HG03280 (cell line): Measurements from ENCODE around the gene AATK.
A peak's percentile ranks its signal among the peaks of the same experiment; 100 is the strongest.

Source experiments
- ATAC-seq: cut with Tn5 transposase; IDR thresholded peaks from one replicate; pipeline ENCODE4 v1.9.1; 2021; ENCODE audit warnings: mild to moderate bottlenecking, moderate library complexity; ENCODE audit not compliant: unreplicated experiment

AATK gene

DNA sequence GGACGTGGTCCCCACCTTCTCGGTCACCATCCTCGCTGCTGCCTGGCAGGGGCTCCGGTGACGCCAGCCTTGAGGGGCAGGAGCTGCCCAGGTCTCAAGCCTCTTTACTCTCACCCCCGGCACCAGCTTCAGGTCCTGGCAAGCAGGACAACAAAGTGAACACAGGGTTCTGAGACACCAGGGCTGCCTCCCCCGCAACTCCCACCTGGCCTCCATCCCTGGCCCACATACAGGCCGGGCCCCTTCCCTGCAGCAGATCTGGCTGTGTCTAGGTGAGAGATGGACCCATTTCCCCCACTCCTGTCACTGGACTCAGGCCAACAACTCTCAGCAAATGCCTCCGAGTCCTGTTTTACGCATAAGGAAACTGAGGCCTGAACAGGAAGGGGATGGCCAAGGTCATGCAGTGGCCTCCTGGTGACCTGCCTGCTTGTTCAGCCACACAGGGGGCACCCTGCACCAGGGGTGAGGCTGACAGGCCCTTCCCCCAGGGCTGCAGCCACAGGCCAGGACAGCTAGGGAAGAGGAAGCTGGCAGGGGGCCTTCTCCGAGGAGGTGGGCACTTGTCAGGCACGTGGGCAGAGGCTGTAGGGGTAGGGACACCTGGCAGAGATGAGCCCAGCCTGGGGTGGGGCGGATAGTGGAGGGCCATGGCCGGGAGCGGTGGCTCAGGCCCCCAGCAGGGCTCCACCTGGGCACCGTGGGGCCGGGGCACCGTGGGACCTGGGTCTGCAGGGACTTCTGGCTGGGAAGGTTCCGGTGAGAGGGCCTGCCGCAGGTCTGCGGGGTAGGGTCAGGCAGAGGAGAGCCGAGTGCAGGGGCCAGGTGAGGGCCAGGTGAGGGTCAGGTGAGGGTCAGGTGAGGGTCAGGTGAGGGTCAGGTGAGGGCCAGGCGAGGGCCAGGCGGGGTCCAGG is 47.5 kb downstream of the AATK start:
- ATAC-seq, result no peak

DNA sequence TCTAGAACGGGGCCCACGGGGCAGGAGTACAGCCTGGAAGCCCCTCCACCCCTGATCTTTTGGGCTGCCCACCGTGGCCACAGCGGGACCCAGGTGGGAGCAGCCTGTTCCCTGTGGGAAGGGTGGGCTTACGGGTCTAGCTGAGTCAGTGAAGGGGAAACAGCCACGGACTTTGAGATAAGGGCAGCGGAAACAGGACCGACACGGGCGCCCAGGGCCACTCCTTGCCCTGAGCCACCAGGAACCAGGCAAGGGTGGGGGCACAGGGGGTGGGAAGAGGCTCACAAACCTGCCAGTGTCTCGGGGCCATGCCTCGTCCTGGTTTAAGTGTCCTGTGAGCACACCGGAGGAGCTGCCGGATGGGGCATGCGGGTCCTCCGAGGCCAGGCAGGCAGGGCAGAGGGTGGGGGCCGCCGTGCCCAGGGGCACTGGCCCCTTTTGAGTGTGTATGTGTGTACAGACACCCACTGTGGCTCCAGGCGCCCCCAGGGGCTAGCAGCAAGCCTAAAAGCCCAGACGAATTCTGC is 48.3 kb downstream of the AATK start:
- no peak for ATAC-seq

DNA sequence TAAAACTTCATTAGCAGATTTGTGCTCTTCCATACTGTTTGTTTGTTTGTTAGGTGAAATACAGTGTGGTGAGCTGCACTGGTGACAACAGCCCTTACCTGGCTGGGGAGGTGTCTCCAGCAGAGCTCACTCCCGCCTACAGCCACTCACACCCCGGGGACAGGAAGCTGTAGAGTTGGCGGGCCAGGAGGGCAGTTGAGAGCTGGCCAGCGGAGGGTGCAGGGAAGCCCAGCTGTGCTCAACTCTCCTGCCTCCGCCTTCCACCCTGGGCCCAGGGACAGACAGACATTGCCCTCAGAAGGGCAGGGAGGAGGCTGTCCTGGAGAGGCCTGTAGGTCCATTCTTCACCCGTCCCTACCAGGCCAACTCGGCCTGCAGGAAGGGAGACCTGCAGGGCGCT is 49.3 kb downstream of the AATK start:
- no peak for ATAC-seq

DNA sequence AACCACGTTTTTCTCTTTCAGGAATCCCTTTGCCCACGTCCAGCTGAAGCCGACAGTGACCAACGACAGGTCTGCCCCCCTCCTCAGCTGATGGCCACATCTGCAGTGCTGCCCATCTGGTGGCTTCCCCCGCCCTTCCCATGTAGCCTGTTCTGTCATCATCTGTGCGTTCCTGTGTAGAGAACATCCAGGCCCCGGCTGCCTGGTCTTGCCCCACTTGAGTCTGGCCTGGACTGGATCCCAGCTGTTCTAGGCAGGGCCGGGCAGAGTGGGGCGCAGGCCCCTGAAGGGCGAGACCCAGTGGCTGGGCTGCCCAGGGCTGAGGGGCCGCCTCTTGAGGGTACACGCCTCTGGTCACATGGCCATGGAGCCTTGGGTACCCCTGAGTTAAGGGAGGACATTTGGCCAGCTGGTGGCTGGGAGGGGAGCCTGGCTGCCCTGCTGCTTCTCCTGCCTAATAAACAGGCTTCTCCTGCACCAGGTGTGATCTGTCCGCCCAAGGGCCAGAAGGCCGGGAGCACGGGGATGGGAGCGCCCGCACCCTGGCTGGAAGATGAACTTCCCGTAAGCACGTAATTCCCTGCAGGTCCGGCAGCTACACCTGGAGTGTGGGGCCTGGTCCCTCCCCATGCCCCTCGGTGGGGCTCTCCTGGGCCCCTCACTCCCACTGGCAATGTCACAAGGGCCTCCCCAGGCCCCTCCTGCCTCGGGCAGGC is 50.1 kb downstream of the AATK start:
- no peak for ATAC-seq

DNA sequence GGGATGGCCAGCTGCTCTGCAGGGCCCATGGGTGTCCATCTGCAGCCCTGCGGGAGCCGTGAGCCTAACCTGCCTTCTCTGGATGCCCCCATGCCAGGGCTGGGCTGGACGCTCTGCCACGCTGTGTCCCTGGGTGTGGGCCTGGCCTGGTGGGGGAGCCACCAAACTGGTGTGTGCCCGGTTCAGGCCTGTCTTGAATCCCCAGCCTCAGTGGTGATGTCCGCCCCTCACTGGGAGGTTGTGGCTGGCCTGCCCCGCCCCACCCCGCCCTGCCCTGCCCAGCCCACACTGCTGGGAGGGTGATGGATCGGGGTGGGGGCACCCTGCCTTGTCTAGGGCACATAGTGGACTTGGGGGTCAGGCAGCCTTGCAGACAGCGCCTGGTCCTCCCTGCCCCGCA is 50.8 kb downstream of the AATK start:
- no peak for ATAC-seq

DNA sequence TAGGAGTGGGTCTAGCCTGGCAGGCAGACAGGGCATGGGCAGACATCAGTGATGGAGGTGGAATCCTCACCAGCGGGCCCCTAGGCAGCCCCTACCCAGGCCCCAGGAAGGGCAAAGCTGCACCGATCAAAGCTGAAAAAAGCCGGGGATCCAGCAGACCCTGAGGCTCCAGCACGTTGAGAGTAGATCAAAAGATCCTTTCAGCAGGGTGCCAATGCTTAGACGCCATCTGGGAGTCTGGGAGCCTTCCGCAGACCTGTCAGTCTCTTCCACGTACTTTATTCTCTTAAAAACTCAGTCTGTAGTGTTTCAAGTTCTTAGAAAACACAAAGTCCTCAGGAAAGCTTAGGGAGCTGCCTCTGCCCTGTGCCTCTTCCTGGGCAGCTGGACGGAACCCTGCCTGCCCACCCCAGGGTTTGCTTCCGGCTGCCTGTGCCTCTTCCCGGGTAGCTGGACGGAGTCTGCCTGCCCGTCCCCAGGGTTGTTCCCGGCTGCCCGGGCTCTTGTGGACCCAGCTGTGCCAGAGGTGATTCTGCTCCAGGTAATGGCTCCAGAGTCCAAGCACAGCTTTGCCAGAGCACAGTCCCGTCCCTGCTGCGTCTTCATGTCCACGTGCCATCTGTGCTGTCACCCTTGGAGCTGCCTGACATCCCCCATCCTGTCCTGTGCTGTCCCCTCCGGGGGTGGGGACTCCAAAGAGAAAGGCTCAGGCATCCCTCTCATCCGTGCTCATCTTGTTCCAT is 51.5 kb downstream of the AATK start:
- ATAC-seq, result no peak

DNA sequence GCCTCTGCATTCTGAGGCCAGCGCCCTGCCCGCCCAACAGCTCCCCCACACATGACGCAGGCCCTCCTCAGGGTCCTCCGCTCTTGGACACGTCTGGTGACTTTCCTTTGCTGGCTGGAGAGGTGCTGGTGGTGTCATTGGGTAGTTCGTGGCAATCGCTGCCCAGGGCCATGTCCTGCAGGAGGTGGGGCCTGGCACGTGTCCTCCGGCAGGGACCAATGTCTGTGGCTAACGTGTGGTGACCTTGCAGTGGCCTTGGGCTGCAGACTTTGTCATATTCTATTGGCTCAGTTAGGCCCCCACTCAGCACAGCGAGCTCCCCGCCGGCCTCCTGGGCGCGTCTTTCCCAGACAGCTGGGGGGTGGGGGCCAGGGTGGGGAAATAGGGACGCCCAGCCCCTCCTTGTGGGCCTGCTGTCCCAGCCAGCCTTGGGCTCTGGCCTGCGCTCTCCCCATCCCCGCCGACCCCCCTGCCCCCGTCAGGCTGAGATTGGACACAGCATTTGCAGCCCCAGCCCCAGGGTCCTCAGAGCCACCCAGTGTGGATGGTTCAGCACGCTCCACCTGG is 52.8 kb downstream of the AATK start:
- ATAC-seq, result no peak

DNA sequence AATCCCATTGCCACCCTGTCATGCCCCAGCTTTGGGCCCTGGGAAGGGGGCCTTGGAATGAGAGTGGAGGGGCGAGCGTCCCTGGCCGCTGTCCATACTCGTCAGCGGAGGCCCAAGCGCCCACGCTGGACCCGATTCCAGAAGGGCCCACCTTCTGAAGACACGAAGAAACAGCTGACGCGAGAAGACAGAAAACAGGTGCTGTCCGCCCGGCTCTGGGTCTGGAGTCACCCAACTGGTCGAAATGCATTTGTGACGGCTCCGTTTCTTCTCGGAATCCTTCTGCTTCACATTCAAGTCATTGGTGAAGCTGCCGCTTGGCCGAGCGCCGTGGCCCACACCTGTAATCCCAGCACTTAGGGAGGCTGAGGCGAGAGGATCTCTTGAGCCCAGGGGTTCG is 53.6 kb downstream of the AATK start:
- ATAC-seq, result no peak

DNA sequence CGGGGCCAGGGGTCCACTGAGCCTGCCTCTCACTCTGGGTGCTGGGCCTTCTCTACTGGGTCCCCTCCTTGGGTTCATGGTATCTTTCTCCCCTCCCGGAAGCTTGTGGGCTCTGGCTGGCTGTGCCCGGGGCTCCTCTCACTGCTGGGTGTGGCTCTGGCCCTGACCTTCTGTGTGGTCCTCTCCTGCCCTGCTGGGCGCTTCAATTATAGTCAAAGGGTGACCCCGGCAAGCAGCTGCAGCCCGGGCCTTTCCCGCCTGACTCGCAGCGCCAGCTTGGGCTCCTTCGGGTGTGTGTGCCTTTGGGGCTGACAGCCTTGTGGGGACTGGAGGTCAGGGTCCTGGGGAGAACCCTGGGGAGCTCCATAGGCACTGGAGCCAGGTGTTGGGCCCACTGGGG is 55.0 kb downstream of the AATK start:
- no peak for ATAC-seq

DNA sequence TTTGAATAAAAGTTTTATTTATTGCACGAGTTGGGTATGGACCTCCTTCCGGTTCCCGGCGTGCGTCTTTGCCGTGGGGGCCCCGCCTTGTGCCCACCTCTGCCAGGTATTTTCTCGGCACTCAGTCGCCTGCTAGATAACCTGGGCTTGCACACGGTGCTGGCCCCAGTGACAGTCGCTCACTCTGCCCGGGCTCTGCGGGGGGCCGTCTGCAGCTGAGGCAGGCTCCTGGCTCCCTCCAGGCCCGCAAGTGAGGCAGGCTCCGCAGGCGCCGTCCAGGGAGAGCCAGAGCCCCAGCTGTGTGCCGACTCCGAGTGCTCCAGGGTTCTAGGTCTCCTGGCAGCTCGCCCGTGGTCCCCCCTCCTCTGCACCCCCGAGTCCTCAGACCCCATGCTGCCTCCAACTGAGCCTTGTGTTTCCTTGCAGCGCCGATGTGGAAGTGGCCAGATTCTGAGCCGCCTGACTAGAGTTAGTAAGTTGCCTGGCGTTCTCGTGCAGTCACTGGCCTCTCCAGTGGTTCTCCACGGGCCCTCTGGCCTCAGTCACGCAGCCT is 55.5 kb downstream of the AATK start:
- no peak for ATAC-seq

DNA sequence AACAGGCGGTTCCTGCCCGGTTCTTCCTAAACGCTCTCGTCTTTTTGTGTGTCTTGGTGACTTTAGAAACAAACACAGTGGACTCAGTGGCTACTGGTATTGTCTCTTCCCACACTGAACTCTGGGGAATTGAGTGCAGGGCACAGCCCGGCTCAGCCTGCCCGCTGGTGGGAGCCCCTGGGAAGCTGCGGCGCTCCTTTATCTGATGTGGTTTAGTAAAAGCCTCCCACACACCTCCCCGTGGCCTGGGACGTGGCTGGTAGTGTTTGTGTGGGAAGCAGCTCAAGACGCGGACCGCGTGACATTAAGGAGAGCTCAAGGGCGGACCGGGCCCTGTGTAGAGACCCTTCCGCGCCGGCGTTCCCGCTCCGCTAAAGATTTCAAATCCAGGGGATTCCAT is 56.1 kb downstream of the AATK start:
- no peak for ATAC-seq

DNA sequence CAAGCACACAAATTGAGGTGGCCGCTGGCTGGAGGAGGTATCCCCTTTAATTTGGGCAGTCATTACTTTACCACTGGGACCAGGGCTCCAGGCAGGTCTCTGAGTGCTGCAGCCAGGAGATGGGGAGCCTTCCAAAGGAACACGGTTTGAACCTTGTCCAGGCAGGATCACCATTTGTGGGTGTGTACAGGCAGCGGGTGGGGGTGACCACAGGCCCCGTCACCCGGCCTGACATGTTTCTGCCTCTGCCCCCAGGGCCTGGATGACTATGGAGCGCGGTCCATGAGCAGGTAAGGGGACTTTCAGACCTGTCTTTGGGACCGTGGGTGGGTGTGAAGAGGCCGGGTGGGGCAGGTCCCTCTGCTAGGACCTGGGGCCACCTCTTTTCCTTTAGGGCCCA is 57.8 kb downstream of the AATK start:
- no peak for ATAC-seq

DNA sequence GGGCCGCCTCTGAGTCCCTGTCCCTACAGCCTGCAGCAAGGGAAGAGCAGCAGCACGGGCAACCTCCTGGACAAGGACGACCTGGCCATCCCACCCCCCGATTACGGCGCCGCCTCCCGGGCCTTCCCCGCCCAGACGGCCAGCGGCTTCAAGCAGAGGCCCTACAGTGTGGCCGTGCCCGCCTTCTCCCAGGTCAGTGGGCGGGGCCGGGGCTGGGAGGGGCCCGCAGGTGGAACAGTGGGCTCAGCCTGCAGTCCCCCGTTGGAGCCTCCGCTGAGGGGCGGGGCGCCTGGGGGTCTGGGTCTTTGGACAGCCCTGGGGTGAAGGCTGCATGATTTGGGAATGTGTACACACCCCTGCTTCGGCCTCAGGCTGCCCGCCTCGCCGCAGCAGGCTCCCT is 59.3 kb downstream of the AATK start:
- no peak for ATAC-seq

DNA sequence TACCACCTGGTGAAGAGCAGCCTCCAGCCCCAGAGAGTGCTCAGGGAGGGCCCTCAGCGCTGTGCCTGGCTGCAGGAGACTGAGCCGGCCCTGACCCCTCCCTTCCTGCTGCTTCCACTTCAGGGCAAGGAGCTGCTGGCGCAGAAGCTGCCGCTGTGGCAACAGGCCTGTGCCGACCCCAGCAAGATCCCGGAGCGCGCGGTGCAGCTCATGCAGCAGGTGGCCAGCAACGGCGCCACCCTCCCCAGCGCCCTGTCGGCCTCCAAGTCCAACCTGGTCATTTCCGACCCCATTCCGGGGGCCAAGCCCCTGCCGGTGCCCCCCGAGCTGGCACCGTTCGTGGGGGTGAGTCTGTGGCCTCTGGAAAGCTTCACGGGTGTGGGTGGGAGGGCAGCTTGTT is 62.6 kb downstream of the AATK start:
- ATAC-seq, result no peak

DNA sequence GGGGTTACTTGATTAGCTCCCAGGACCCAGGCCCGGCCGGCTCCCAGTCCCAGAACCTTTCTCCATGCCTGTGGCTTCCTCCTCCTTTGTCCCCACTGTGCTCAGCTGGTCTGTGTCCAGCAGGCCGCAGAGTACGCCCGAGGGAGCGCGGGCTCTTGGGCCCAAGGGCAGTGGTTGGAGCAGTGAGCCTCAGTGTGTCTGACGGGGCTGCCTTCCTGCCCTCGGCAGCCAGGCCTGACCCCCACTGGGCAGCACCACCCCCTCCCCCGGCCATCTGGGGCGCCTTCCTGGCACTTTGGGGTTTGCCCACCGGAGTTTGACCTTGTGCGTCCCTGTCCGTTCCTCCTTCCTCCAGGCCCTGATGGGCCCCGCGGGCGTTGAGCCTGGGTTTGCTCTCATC is 63.2 kb downstream of the AATK start:
- ATAC-seq, result no peak

DNA sequence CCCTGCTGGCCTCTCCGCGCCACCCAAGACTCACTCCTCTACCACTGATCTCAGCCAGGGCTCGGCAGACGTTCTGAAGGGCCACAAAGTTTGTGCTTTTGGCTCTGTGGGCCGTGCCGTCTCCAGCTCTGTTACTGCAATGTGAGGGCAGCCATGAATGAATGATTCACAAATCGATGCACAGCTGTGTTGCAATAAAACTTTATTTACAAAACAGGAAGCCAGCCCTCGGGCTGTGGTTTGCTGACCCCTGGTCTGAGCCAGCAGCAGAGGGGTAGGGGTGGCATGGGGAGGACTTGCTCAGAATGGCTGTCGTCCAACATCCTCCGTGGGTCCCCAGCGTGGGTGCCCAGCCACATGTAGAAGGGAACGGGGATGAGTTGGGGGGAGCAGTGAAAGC is 63.7 kb downstream of the AATK start:
- ATAC-seq, result no peak

DNA sequence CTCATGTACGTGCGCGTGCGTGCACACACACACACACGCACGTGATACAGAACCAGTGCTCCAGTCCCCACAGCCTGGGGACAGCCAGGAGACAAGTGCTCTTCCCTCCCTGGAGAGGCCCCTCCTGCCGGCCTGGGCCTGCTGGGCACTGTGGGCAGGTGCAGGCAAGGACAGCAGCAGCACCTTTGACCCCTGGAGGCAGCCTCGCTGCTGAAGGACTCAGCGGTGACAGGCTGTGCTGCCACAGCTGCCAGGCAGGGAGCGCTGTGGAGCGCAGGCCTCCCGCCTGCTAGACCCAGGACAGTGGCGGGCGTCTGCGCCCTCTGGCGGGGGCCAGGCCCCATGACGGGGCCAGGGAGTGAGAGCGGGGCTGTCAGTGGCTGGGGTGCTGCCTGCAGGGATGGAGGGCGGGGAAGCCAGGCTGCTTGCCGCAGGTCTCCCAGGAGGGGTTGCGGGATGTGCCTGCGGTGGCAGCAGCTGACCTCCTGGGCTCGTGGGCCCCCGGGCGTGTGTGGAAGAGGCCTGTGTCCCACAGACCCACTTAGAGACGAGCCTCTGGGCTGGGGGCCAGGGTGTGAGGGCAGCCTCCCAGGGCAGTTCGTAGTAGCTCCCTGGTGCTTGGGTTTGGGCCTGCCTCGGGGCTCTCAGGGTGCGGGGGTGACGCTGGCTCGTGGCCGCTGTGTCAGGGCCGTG is 64.3 kb downstream of the AATK start:
- ATAC-seq, result peak; percentile 85

DNA sequence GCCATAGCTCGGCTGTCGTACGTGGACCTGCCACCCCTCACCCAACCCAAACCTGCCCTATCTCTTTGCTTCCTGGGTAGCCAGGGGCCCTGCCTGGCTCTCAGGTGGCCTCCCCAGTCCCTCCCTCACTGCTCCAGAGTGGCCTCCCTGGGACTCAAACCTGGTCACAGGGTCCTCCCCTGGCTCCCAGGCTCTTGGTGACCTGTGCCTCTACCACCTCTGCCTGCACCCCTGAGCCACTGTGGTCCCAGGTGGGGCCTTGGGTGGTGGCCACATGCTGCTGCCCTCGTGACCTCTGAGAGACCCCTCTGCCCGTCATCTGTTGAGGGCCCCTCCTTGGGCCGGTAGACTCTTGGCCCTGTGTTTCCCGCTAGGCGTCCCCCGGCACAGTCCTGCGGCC is 65.4 kb downstream of the AATK start:
- no peak for ATAC-seq

DNA sequence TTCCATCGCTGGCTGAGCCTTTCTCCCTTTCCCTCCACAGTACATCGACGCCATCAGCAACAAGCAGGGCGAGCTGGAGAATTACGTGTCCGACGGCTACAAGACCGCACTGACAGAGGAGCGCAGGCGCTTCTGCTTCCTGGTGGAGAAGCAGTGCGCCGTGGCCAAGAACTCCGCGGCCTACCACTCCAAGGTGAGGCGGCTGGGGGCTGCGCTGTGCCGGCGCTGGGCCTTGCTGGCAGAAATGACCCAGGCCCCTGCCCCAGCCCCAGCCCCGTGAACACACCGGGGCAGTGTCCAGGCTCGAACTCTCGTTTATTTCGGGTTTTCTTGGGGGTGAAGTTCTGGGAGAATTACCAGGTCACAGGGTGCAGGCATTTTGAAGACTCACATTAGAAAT is 66.1 kb downstream of the AATK start:
- ATAC-seq, result no peak

DNA sequence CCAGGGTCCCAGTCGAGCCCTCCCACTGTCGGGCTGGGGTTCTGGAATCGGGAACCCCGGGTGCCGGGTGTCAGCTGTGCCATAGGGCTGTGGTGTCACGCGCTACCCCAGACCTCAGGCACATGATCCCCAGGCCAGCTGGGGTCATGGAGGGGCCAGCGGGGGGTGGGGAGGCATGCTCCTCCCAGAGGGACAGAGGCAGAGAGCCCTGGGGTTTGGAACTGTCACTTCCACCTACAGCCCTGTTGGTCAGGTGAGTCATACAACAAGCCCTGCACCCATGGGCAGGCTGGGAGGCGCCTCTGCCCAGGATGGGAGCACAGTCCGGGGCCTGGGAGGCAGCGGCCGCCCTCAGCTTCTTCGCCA is 68.1 kb downstream of the AATK start:
- ATAC-seq, result no peak
